OCI-LY1 (cell line): ENCODE results near the gene TMEM114.

Experiments used
- CTCF ChIP-seq: fragments of 200-600 bp; sonication (generic), shearing (Covaris generic); IDR thresholded peaks from 2 replicates; pipeline ENCODE4 v1.5.1; 2017; ENCODE audit warnings: mild to moderate bottlenecking, antibody characterized with exemption, low read length, moderate library complexity, mixed read lengths
- EZH2 ChIP-seq: fragments of 200-600 bp; sonication (generic), shearing (Covaris generic); IDR thresholded peaks from 2 replicates; pipeline ENCODE4 v1.8.0; 2017; ENCODE audit warnings: borderline replicate concordance, mixed run types, mild to moderate bottlenecking, antibody characterized with exemption, low read length, moderate library complexity, mixed read lengths

- TF ChIP-seq CTCF (no peak), EZH2 (no peak)
These were observed 9.9 kb upstream of the TMEM114 start for GRCh38 chr16:8600144-8600775.
